Measurements from ENCODE around the gene RERE.
"Not testable (repeated sequence)": the region's sequence is repeated elsewhere in the genome, so short reads cannot be mapped to it uniquely, and the experiment has no call there.

The RERE gene

GRCh38 chr1:8463144-8463927 is 354.1 kb downstream of the RERE start:
- no peak overlapping the region for H3K4me3 ChIP-seq (ENCODE audit: low read depth, low read length)
- peak; percentile 54 for DNase-seq (ENCODE audit: low read depth)

- DNase-seq (ENCODE audit: low read depth): no peak
- no peak overlapping the region for H3K4me3 ChIP-seq (ENCODE audit: low read depth, low read length)
These were observed 355.0 kb downstream of the RERE start for GRCh38 chr1:8462371-8462892.

- no peak for DNase-seq (ENCODE audit: low read depth)
- H3K4me3 ChIP-seq (ENCODE audit: low read depth, low read length): no peak overlapping the region
These were observed 355.9 kb downstream of the RERE start for GRCh38 chr1:8461351-8462110.

GRCh38 chr1:8460784-8461183 is 356.7 kb downstream of the RERE start:
- no peak for DNase-seq (ENCODE audit: low read depth)
- no peak overlapping the region for H3K4me3 ChIP-seq (ENCODE audit: low read depth, low read length)

- DNase-seq (ENCODE audit: low read depth): no peak
These were observed 357.3 kb downstream of the RERE start for GRCh38 chr1:8460132-8460544.

GRCh38 chr1:8458607-8459006 is 358.8 kb downstream of the RERE start:
- no peak overlapping the region for H3K4me3 ChIP-seq (ENCODE audit: low read depth, low read length)
- no peak for DNase-seq (ENCODE audit: low read depth)

More at GRCh38 chr1:8460132-8460544, 357.3 kb downstream of the RERE start:
- H3K4me3 ChIP-seq (ENCODE audit: low read depth, low read length): no peak overlapping the region

GRCh38 chr1:8457760-8458381 is 359.6 kb downstream of the RERE start:
- DNase-seq (ENCODE audit: low read depth): no peak
- H3K4me3 ChIP-seq (ENCODE audit: low read depth, low read length): no peak overlapping the region

GRCh38 chr1:8456991-8457390 is 360.4 kb downstream of the RERE start:
- DNase-seq (ENCODE audit: low read depth): no peak
- H3K4me3 ChIP-seq (ENCODE audit: low read depth, low read length): no peak overlapping the region

- no peak overlapping the region for H3K4me3 ChIP-seq (ENCODE audit: low read depth, low read length)
- DNase-seq (ENCODE audit: low read depth): peak; percentile 41
These were observed 361.0 kb downstream of the RERE start for GRCh38 chr1:8456308-8456912.

- H3K4me3 ChIP-seq (ENCODE audit: low read depth, low read length): no peak overlapping the region
- no peak for DNase-seq (ENCODE audit: low read depth)
These were observed 361.6 kb downstream of the RERE start for GRCh38 chr1:8455700-8456307.

- no peak for DNase-seq (ENCODE audit: low read depth)
- no peak overlapping the region for H3K4me3 ChIP-seq (ENCODE audit: low read depth, low read length)
These were observed 367.1 kb downstream of the RERE start for GRCh38 chr1:8450312-8450711.

GRCh38 chr1:8448911-8449661 is 368.4 kb downstream of the RERE start:
- peak; percentile 6 for DNase-seq (ENCODE audit: low read depth)
- peak overlapping the region; percentile 3 for H3K4me3 ChIP-seq (ENCODE audit: low read depth, low read length)

GRCh38 chr1:8448505-8448904 is 368.9 kb downstream of the RERE start:
- not testable (repeated sequence) for H3K4me3 ChIP-seq (ENCODE audit: low read depth, low read length); DNase-seq (ENCODE audit: low read depth)

- H3K4me3 ChIP-seq (ENCODE audit: low read depth, low read length): no peak overlapping the region
- no peak for DNase-seq (ENCODE audit: low read depth)
These were observed 369.8 kb downstream of the RERE start for GRCh38 chr1:8447616-8448150.

GRCh38 chr1:8446119-8446518 is 371.3 kb downstream of the RERE start:
- not testable (repeated sequence) for DNase-seq (ENCODE audit: low read depth); H3K4me3 ChIP-seq (ENCODE audit: low read depth, low read length)

GRCh38 chr1:8443558-8444194 is 373.8 kb downstream of the RERE start:
- no peak for DNase-seq (ENCODE audit: low read depth)
- H3K4me3 ChIP-seq (ENCODE audit: low read depth, low read length): no peak overlapping the region

- no peak for DNase-seq (ENCODE audit: low read depth)
These were observed 376.0 kb downstream of the RERE start for GRCh38 chr1:8441426-8441825.

More at GRCh38 chr1:8441426-8441825, 376.0 kb downstream of the RERE start:
- no peak overlapping the region for H3K4me3 ChIP-seq (ENCODE audit: low read depth, low read length)
